Measurements from ENCODE around the gene FHDC1.

- no peak for TF ChIP-seq CTCF (IDR thresholded peaks at IDR 0.05 in 8 of 11, conservative IDR thresholded peaks at IDR 0.05 in 3 of 11)
- no peak for TF ChIP-seq POLR2A (IDR thresholded peaks at IDR 0.05)
Measured at GRCh38 chr4:152996111-152996571, 60.0 kb downstream of the FHDC1 start.
